Measurements from ENCODE around the gene CFAP157. TPM values are rescaled to one million over a fixed set of nuclear protein-coding genes. Genes with fewer than 3 reads are reported as not detected.

The CFAP157 gene
- total RNA-seq, 1 experiment from 2014 or later, result 0.87 TPM

GRCh38 chr9:127664324-127664677 is 42.5 kb upstream of the CFAP157 start:
- no peaks in the 10 kb centered on the region for H3K27me3 Mint-ChIP-seq (ENCODE audit: unreplicated experiment)
- no peaks in the 10 kb centered on the region for H3K9me3 Mint-ChIP-seq (ENCODE audit: low read depth, unreplicated experiment)
- no peaks in the 10 kb centered on the region for H3K4me1 Mint-ChIP-seq (ENCODE audit: low read depth, unreplicated experiment)
- intact Hi-C loops (cut with micrococcal nuclease; ENCODE audit: unreplicated experiment), result no loop called here
- CTCF ChIA-PET, result no interaction called here
- TF ChIP-seq CTCF (IDR thresholded peaks at IDR 0.05; ENCODE audit: unreplicated experiment), result no peak
- no peak overlapping the region for H3K27ac Mint-ChIP-seq (ENCODE audit: unreplicated experiment)
- H3K4me3 Mint-ChIP-seq (ENCODE audit: low read depth, unreplicated experiment), result no peak overlapping the region
- no peak for DNase-seq
- no peaks in the 10 kb centered on the region for H3K36me3 Mint-ChIP-seq (ENCODE audit: insufficient read depth, unreplicated experiment)
- no TSS peak for BruUV-seq (replicated peaks)

GRCh38 chr9:127664678-127665507 is 41.9 kb upstream of the CFAP157 start:
- CTCF ChIA-PET, result no interaction called here
- no peak for DNase-seq
- no peak for TF ChIP-seq CTCF (IDR thresholded peaks at IDR 0.05; ENCODE audit: unreplicated experiment)
- intact Hi-C loops (cut with micrococcal nuclease; ENCODE audit: unreplicated experiment), result no loop called here
- no peaks in the 10 kb centered on the region for H3K9me3 Mint-ChIP-seq (ENCODE audit: low read depth, unreplicated experiment)
- H3K4me3 Mint-ChIP-seq (ENCODE audit: low read depth, unreplicated experiment), result no peak overlapping the region
- no peak overlapping the region for H3K27ac Mint-ChIP-seq (ENCODE audit: unreplicated experiment)
- H3K36me3 Mint-ChIP-seq (ENCODE audit: insufficient read depth, unreplicated experiment), result no peaks in the 10 kb centered on the region
- BruUV-seq (replicated peaks), result no TSS peak
- no peaks in the 10 kb centered on the region for H3K4me1 Mint-ChIP-seq (ENCODE audit: low read depth, unreplicated experiment)
- no peaks in the 10 kb centered on the region for H3K27me3 Mint-ChIP-seq (ENCODE audit: unreplicated experiment)

GRCh38 chr9:127667127-127667844 is 39.5 kb upstream of the CFAP157 start:
- Mint-ChIP-seq H3K9me3 (ENCODE audit: low read depth, unreplicated experiment) (no peaks in the 10 kb centered on the region), H3K27me3 (ENCODE audit: unreplicated experiment) (no peaks in the 10 kb centered on the region), H3K4me1 (ENCODE audit: low read depth, unreplicated experiment) (no peaks in the 10 kb centered on the region), H3K27ac (ENCODE audit: unreplicated experiment) (no peak overlapping the region), H3K36me3 (ENCODE audit: insufficient read depth, unreplicated experiment) (no peaks in the 10 kb centered on the region), H3K4me3 (ENCODE audit: low read depth, unreplicated experiment) (no peak overlapping the region)
- DNase-seq, result no peak
- no peak for TF ChIP-seq CTCF (IDR thresholded peaks at IDR 0.05; ENCODE audit: unreplicated experiment)
- no TSS peak for BruUV-seq (replicated peaks)
- intact Hi-C loops (cut with micrococcal nuclease; ENCODE audit: unreplicated experiment), result no loop called here
- CTCF ChIA-PET, result interaction anchor here (0.5 kb wide), 1 partner anchor 68 kb away, joined by 3 read pairs; the partner anchor contains the start of gene TOR2A

GRCh38 chr9:127667906-127668305 is 38.9 kb upstream of the CFAP157 start:
- BruUV-seq (replicated peaks), result no TSS peak
- Mint-ChIP-seq H3K36me3 (ENCODE audit: insufficient read depth, unreplicated experiment) (no peaks in the 10 kb centered on the region), H3K27me3 (ENCODE audit: unreplicated experiment) (no peaks in the 10 kb centered on the region), H3K27ac (ENCODE audit: unreplicated experiment) (no peak overlapping the region), H3K4me1 (ENCODE audit: low read depth, unreplicated experiment) (no peaks in the 10 kb centered on the region), H3K4me3 (ENCODE audit: low read depth, unreplicated experiment) (no peak overlapping the region), H3K9me3 (ENCODE audit: low read depth, unreplicated experiment) (no peaks in the 10 kb centered on the region)
- TF ChIP-seq CTCF (IDR thresholded peaks at IDR 0.05; ENCODE audit: unreplicated experiment), result no peak
- intact Hi-C loops (cut with micrococcal nuclease; ENCODE audit: unreplicated experiment), result no loop called here
- no peak for DNase-seq
- CTCF ChIA-PET, result interaction anchor here (0.5 kb wide), 1 partner anchor 67 kb away, joined by 3 read pairs; the partner anchor contains the start of gene TOR2A
